ENCODE measurements around the gene MYL6B. TPM values are rescaled to one million over a fixed set of nuclear protein-coding genes. Genes with fewer than 3 reads are reported as not detected.

The MYL6B gene
- total RNA-seq, 2 donors from 2014 or later, result 66.4 to 203 TPM

GRCh38 chr12:56117778-56118687 is 34.4 kb upstream of the MYL6B start, which contains the start of gene ZC3H10:
ZC3H10 (plus strand) TSS chr12:56118266; CDS start chr12:56120563, 2,297 bp downstream.
- TF ChIP-seq CTCF (IDR thresholded peaks at IDR 0.05), result peak; percentile 45 to 94 (median 72)
- TF ChIP-seq POLR2AphosphoS5 (IDR thresholded peaks at IDR 0.05), result peak; percentile 100
- TF ChIP-seq POLR2A (IDR thresholded peaks at IDR 0.05), result peak; percentile 88
- no peaks in the 10 kb centered on the region for H3K27me3 ChIP-seq (replicated peaks; ENCODE audit: insufficient read depth)
- no peaks in the 10 kb centered on the region for H3K9me3 ChIP-seq
- intact Hi-C loops (cut with DNase I), result loop anchor here (2.0 to 5.0 kb wide), 2 partner anchors 39 to 107 kb away; partner anchors contain the start of genes MYL6 and NABP2
- peak within 1 kb of the TSS; percentile 93 to 97 for H3K27ac ChIP-seq
- under 1% methylated on average over 56 of the region's 61 CpGs for WGBS
- DNase-seq (ENCODE audit: low spot score), result peak; percentile 97
- H3K4me1 ChIP-seq (replicated peaks), result peaks cover 8% of the 10 kb centered on the region
- no peaks in the 10 kb centered on the region for H3K36me3 ChIP-seq
- peak within 1 kb of the TSS; percentile 61 for H3K4me3 ChIP-seq

GRCh38 chr12:56118688-56119357 is 33.6 kb upstream of the MYL6B start:
- intact Hi-C loops (cut with DNase I), result loop anchor here (1.0 to 5.0 kb wide), 3 partner anchors 38 to 106 kb away; partner anchors contain the start of genes MYL6 and NABP2
- DNase-seq (ENCODE audit: low spot score), result no peak
- no peaks in the 10 kb centered on the region for H3K9me3 ChIP-seq
- H3K4me3 ChIP-seq, result peak overlapping the region; percentile 61
- 6% methylated on average over 13 of the region's 13 CpGs for WGBS
- H3K27ac ChIP-seq, result peak overlapping the region; percentile 93 to 97
- TF ChIP-seq POLR2AphosphoS5 (IDR thresholded peaks at IDR 0.05) (no peak), CTCF (IDR thresholded peaks at IDR 0.05) (no peak), POLR2A (IDR thresholded peaks at IDR 0.05) (no peak)
- H3K27me3 ChIP-seq (replicated peaks; ENCODE audit: insufficient read depth), result no peaks in the 10 kb centered on the region
- no peaks in the 10 kb centered on the region for H3K36me3 ChIP-seq
- peaks cover 8% of the 10 kb centered on the region for H3K4me1 ChIP-seq (replicated peaks)

GRCh38 chr12:56119361-56119796 is 33.0 kb upstream of the MYL6B start:
- H3K27me3 ChIP-seq (replicated peaks; ENCODE audit: insufficient read depth), result no peaks in the 10 kb centered on the region
- TF ChIP-seq POLR2AphosphoS5 (IDR thresholded peaks at IDR 0.05) (peak; percentile 85), POLR2A (IDR thresholded peaks at IDR 0.05) (no peak), CTCF (IDR thresholded peaks at IDR 0.05) (peak; percentile 66 to 95 (median 80))
- no peaks in the 10 kb centered on the region for H3K36me3 ChIP-seq
- 0% methylated on average over 2 of the region's 2 CpGs for WGBS
- intact Hi-C loops (cut with DNase I), result loop anchor here (1.0 to 5.0 kb wide), 3 partner anchors 38 to 105 kb away; partner anchors contain the start of genes MYL6 and NABP2
- H3K27ac ChIP-seq, result peak overlapping the region; percentile 93 to 97
- peak overlapping the region in 1 of 2 donors; percentile 61 for H3K4me3 ChIP-seq
- H3K9me3 ChIP-seq, result no peaks in the 10 kb centered on the region
- peaks cover 8% of the 10 kb centered on the region for H3K4me1 ChIP-seq (replicated peaks)
- peak; percentile 68 for DNase-seq (ENCODE audit: low spot score)

GRCh38 chr12:56120158-56120846 is 32.1 kb upstream of the MYL6B start:
- Histone ChIP-seq H3K27me3 (replicated peaks; ENCODE audit: insufficient read depth) (no peaks in the 10 kb centered on the region), H3K36me3 (no peaks in the 10 kb centered on the region), H3K4me1 (replicated peaks) (peaks cover 8% of the 10 kb centered on the region), H3K9me3 (no peaks in the 10 kb centered on the region), H3K27ac (peak overlapping the region; percentile 93 to 97), H3K4me3 (no peak overlapping the region)
- TF ChIP-seq POLR2A (IDR thresholded peaks at IDR 0.05) (no peak), POLR2AphosphoS5 (IDR thresholded peaks at IDR 0.05) (no peak), CTCF (IDR thresholded peaks at IDR 0.05) (no peak)
- 85% methylated on average over 17 of the region's 17 CpGs for WGBS
- intact Hi-C loops (cut with DNase I), result no loop called here
- DNase-seq (ENCODE audit: low spot score), result no peak
